Panc1 (cell line): Measurements from ENCODE around the gene PARP9. TPM values are rescaled to one million over a fixed set of nuclear protein-coding genes. Genes with fewer than 3 reads are reported as not detected.

ENCODE experiments used
- ATAC-seq: fragments of 200-7000 bp; cut with Tn5 transposase; 2 replicates; pipeline ENCODE4 v1.9.1; 2020; ENCODE audit warnings: mild to moderate bottlenecking, moderate library complexity
- BruUV-seq: library from RNA; stranded (reverse); fragments of 400-500 nt; replicated peaks from 2 replicates; lab custom pipeline; 2021; lab: Mats Ljungman, UMichigan
- CTCF ChIA-PET: fragments of 300-600 bp; sonication (Branson Sonifier 250); formaldehyde crosslinking; loops from one replicate; lab custom pipeline; 2022; ENCODE audit warnings: antibody characterized with exemption; lab: Charles Lee
- POLR2A ChIA-PET: fragments of 300-600 bp; sonication (Branson Sonifier 250); formaldehyde crosslinking; loops from one replicate; lab custom pipeline; 2022; ENCODE audit warnings: antibody characterized with exemption; lab: Charles Lee
- DNase-seq: peaks from one replicate; pipeline ENCODE4 v3.0.0-alpha.2; 2010; ENCODE audit warnings: low read depth, low spot score
- H3K27ac ChIP-seq: 2 replicates; pipeline ENCODE4 v1.5.1; 2011; ENCODE audit warnings: mild to moderate bottlenecking, low read length, inconsistent platforms
- H3K27me3 ChIP-seq: fragments of 200-500 bp; sonication (Bioruptor generic); 2 replicates; pipeline ENCODE4 v1.6.0; 2014; ENCODE audit warnings: low read length, inconsistent platforms; ENCODE audit not compliant: control insufficient read depth, insufficient read depth
- H3K36me3 ChIP-seq: fragments of 200-500 bp; sonication (Bioruptor generic); 2 replicates; pipeline ENCODE4 v1.5.1; 2014; ENCODE audit warnings: inconsistent platforms, mild to moderate bottlenecking, low read length, moderate library complexity; ENCODE audit not compliant: control insufficient read depth, insufficient read depth
- H3K4me1 ChIP-seq: 2 replicates; pipeline ENCODE4 v1.5.1; 2011; ENCODE audit warnings: inconsistent platforms, mild to moderate bottlenecking, low read length, moderate library complexity; ENCODE audit not compliant: control insufficient read depth, insufficient read depth
- H3K4me3 ChIP-seq, 2 experiments: 2 replicates each; pipeline ENCODE4 v1.5.1; 2011 to 2012; ENCODE audit warnings: low read depth in 2 of 2, low read length in 2 of 2, mild to moderate bottlenecking in 2 of 2, inconsistent platforms in 1 of 2, moderate library complexity in 1 of 2
- H3K9me3 ChIP-seq: fragments of 200-500 bp; sonication (Bioruptor generic); 2 replicates; pipeline ENCODE4 v1.5.1; 2014; ENCODE audit warnings: low read depth, mild to moderate bottlenecking, inconsistent platforms, low read length, moderate library complexity; ENCODE audit not compliant: control insufficient read depth, insufficient read depth
- POLR2AphosphoS5 ChIP-seq: IDR thresholded peaks from 2 replicates; pipeline ENCODE4 v1.6.1; 2012; ENCODE audit warnings: mild to moderate bottlenecking, low read depth, low read length, moderate library complexity
- SIN3A ChIP-seq: IDR thresholded peaks from 2 replicates; pipeline ENCODE4 v1.6.1; 2012; ENCODE audit warnings: low read depth, mild to moderate bottlenecking, low read length, moderate library complexity, borderline replicate concordance; ENCODE audit not compliant: insufficient read depth
- TCF7L2 ChIP-seq: IDR thresholded peaks from 2 replicates; pipeline ENCODE4 v1.6.1; 2011; ENCODE audit warnings: mild to moderate bottlenecking, low read depth, low read length, inconsistent platforms
- in situ Hi-C: cut with HindIII; loops from 2 replicates; pipeline ENCODE4 v1.10.0; 2016; ENCODE audit warnings: low sequenced_read_pairs, low pct_unique_long_range_greater_than_20kb
- intact Hi-C: fragments of 100-400 bp; cut with micrococcal nuclease; formaldehyde crosslinking; loops from one replicate; pipeline ENCODE4 v1.10.0; 2022; ENCODE audit not compliant: unreplicated experiment
- total RNA-seq: library from RNA; stranded (reverse); gene quantifications from one replicate; pipeline ENCODE4 v1.2.1, GENCODE V29; 2021; ENCODE audit not compliant: unreplicated experiment
- TF ChIP-seq, protein P1 (sequence below): fragments of 450-650 bp; IDR thresholded peaks from 2 replicates; pipeline ENCODE4 v1.5.1; 2017; ENCODE audit warnings: mild to moderate bottlenecking
- TF ChIP-seq, protein P2 (sequence below), 2 experiments: IDR thresholded peaks; 2 replicates each; pipeline ENCODE4 v1.6.1; 2011 to 2012; ENCODE audit warnings: low read depth in 2 of 2, control low read depth in 1 of 2, low read length in 1 of 2, mild to moderate bottlenecking in 1 of 2, moderate library complexity in 1 of 2; ENCODE audit not compliant: insufficient read depth in 1 of 2

The PARP9 gene
- total RNA-seq, 1 experiment from 2014 or later, result 14.5 TPM

DNA sequence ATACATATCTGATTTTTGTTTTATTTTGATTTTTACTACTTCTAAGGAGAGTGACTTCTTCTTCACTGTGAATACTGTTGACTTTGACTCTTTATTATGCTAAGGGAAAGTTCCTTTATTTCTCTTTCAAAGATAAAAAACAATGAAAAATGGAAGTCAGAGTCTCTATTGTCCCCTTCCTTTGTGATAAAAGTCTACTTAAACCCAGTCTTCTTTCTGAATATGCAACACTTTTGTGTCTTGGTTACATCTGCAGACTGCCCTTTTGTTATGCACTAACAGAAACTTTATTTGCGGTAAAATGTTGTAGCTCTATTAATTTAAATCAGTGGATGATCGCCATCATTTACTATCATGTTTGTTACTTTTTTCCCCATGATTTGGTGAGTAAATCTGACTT, 26.5 kb upstream of the PARP9 start:
- intact Hi-C loops (no loop called here), in situ Hi-C loops (no loop called here)
- Histone ChIP-seq H3K4me3 (no peak overlapping the region), H3K27ac (no peak overlapping the region), H3K27me3 (0 out of 2 replicates have a peak, but pooled peaks cover 3% of the 10 kb centered on the region), H3K4me1 (no peaks in the 10 kb centered on the region), H3K9me3 (no peaks in the 10 kb centered on the region), H3K36me3 (no peaks in the 10 kb centered on the region)
- TF ChIP-seq, protein P1, sequence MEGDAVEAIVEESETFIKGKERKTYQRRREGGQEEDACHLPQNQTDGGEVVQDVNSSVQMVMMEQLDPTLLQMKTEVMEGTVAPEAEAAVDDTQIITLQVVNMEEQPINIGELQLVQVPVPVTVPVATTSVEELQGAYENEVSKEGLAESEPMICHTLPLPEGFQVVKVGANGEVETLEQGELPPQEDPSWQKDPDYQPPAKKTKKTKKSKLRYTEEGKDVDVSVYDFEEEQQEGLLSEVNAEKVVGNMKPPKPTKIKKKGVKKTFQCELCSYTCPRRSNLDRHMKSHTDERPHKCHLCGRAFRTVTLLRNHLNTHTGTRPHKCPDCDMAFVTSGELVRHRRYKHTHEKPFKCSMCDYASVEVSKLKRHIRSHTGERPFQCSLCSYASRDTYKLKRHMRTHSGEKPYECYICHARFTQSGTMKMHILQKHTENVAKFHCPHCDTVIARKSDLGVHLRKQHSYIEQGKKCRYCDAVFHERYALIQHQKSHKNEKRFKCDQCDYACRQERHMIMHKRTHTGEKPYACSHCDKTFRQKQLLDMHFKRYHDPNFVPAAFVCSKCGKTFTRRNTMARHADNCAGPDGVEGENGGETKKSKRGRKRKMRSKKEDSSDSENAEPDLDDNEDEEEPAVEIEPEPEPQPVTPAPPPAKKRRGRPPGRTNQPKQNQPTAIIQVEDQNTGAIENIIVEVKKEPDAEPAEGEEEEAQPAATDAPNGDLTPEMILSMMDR, result no peak
- TF ChIP-seq SIN3A, result no peak
- no peak for TF ChIP-seq TCF7L2
- TF ChIP-seq, protein P2, sequence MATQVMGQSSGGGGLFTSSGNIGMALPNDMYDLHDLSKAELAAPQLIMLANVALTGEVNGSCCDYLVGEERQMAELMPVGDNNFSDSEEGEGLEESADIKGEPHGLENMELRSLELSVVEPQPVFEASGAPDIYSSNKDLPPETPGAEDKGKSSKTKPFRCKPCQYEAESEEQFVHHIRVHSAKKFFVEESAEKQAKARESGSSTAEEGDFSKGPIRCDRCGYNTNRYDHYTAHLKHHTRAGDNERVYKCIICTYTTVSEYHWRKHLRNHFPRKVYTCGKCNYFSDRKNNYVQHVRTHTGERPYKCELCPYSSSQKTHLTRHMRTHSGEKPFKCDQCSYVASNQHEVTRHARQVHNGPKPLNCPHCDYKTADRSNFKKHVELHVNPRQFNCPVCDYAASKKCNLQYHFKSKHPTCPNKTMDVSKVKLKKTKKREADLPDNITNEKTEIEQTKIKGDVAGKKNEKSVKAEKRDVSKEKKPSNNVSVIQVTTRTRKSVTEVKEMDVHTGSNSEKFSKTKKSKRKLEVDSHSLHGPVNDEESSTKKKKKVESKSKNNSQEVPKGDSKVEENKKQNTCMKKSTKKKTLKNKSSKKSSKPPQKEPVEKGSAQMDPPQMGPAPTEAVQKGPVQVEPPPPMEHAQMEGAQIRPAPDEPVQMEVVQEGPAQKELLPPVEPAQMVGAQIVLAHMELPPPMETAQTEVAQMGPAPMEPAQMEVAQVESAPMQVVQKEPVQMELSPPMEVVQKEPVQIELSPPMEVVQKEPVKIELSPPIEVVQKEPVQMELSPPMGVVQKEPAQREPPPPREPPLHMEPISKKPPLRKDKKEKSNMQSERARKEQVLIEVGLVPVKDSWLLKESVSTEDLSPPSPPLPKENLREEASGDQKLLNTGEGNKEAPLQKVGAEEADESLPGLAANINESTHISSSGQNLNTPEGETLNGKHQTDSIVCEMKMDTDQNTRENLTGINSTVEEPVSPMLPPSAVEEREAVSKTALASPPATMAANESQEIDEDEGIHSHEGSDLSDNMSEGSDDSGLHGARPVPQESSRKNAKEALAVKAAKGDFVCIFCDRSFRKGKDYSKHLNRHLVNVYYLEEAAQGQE (IDR thresholded peaks at IDR 0.05; ENCODE audit: insufficient read depth in 1 of 2, low read depth in 2 of 2, low read length in 1 of 2), result no peak
- TF ChIP-seq POLR2AphosphoS5, result no peak
- DNase-seq (no peak), ATAC-seq (no peak)
- no TSS peak for BruUV-seq
- ChIA-PET POLR2A (no interaction called here), CTCF (no interaction called here)

DNA sequence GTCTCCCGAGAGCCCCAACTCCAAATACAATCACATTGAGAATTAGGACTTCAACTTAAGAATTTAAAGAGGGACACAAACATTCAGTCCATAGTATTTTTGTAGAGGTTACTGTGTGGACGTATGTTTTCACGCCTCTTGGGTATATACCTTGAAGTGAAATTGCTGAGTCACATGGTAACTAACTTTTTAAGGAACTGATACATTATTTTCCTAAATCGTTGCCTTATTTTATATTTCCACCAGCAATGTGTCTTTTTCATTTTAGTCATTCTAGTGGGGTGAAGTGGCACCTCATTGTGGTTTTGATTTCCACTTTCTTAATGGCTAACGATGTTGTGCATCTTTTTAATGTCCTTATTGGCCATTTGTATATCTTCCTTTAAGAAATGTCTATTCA, 25.2 kb upstream of the PARP9 start:
- H3K4me1 ChIP-seq, result no peaks in the 10 kb centered on the region
- ATAC-seq (no peak), DNase-seq (no peak)
- no peak overlapping the region for H3K4me3 ChIP-seq
- H3K36me3 ChIP-seq, result no peaks in the 10 kb centered on the region
- in situ Hi-C loops, result no loop called here
- ChIA-PET CTCF (no interaction called here), POLR2A (no interaction called here)
- intact Hi-C loops, result no loop called here
- no TSS peak for BruUV-seq
- no peaks in the 10 kb centered on the region for H3K9me3 ChIP-seq
- TF ChIP-seq TCF7L2 (no peak), SIN3A (no peak), POLR2AphosphoS5 (no peak)
- TF ChIP-seq, protein P2 (IDR thresholded peaks at IDR 0.05; ENCODE audit: insufficient read depth in 1 of 2, low read depth in 2 of 2, low read length in 1 of 2), result no peak
- H3K27me3 ChIP-seq, result 0 out of 2 replicates have a peak, but pooled peaks cover 3% of the 10 kb centered on the region
- no peak overlapping the region for H3K27ac ChIP-seq
